Mammary epithelial cell (primary cell): Measurements from ENCODE around the gene VWA1.

Source experiments
- CTCF ChIP-seq, 2 donors: IDR thresholded peaks in 1 of 2; conservative IDR thresholded peaks in 1 of 2; 2 replicates each; pipeline ENCODE4 v1.5.1; 2011 to 2012; ENCODE audit warnings: inconsistent platforms in 2 of 2, low read length in 2 of 2, mild to moderate bottlenecking in 2 of 2, control low read depth in 1 of 2, low read depth in 1 of 2; ENCODE audit not compliant: insufficient read depth in 1 of 2; ENCODE audit errors: extremely low read depth in 1 of 2
- EZH2 ChIP-seq: IDR thresholded peaks from 2 replicates; pipeline ENCODE4 v1.6.1; 2012; ENCODE audit warnings: low read length, inconsistent platforms, borderline replicate concordance

- TF ChIP-seq CTCF (conservative IDR thresholded peaks at IDR 0.05 in 1 of 2, IDR thresholded peaks at IDR 0.05 in 1 of 2; ENCODE audit: extremely low read depth in 1 of 2, insufficient read depth in 1 of 2, low read depth in 1 of 2, low read length in 2 of 2) (no peak), EZH2 (no peak)
These were observed 14.8 kb upstream of the VWA1 start for GRCh38 chr1:1420654-1421141.
